GM12801 (cell line): ENCODE measurements around the gene EEF1AKMT4.

Experiments
- CTCF ChIP-seq: IDR thresholded peaks from one replicate; pipeline ENCODE4 v1.5.1; 2011; ENCODE audit warnings: control low read depth; ENCODE audit not compliant: insufficient read length; ENCODE audit errors: extremely low read depth

The EEF1AKMT4 gene

GRCh38 chr3:184306341-184306972 lies 57.0 kb downstream of the EEF1AKMT4 start:
- TF ChIP-seq CTCF: no peak

GRCh38 chr3:184307915-184308314 lies 58.4 kb downstream of the EEF1AKMT4 start:
- no peak for TF ChIP-seq CTCF
